ENCODE measurements around the gene INA. TPM values are rescaled to one million over a fixed set of nuclear protein-coding genes. Genes with fewer than 3 reads are reported as not detected.

Gene INA
- total and polyA plus RNA-seq, 3 experiments from 2014 or later, result 0.73 to 0.94 TPM; not detected in 1

DNA sequence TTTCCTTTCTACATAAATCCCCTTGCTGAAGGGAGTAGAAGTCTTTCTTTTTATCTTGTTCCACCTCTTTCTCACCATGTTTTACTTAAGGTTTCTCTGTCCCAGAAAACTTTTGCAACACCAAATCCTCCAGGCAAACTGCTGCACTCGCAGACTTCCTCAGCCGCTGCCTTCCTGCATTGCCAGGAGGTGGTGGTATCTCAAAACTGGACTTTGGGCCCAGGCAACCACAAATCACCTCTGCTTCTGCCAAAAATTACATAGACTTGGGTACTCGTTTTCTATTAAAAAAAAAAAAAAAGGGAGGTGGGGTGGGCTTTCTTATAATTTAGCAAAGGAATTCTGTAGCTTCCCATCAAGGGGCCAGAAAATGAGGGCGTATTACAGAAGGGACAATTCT lies 14.7 kb downstream of the INA start:
- Histone ChIP-seq H3K4me1 (ENCODE audit: insufficient read depth, low read length) (no peaks in the 10 kb centered on the region), H3K36me3 (ENCODE audit: insufficient read depth, low read length) (no peaks in the 10 kb centered on the region), H3K9me3 (ENCODE audit: low read length) (no peaks in the 10 kb centered on the region), H3K27me3 (ENCODE audit: insufficient read depth, low read length, poor library complexity, severe bottlenecking) (peaks cover under 1% of the 10 kb centered on the region), H3K27ac (ENCODE audit: low read depth, low read length) (no peak overlapping the region), H3K4me3 (ENCODE audit: low read length) (no peak overlapping the region)
- Mint-ChIP-seq H3K36me3 (peaks cover 0 to 2% (median 0%) of the 10 kb centered on the region in 3 donors), H3K27me3 (peaks cover 13 to 40% of the 10 kb centered on the region in 2 donors), H3K4me1 (no peaks in the 10 kb centered on the region), H3K27ac (no peak overlapping the region), H3K9me3 (no peaks in the 10 kb centered on the region), H3K4me3 (no peak overlapping the region)
- ChIA-PET CTCF (no interaction called here), POLR2A (interaction anchor here (0.6 kb wide), 1 partner anchor 1046 kb away, joined by 3 read pairs; no protein-coding TSS in a partner anchor)
- no peak for DNase-seq

DNA sequence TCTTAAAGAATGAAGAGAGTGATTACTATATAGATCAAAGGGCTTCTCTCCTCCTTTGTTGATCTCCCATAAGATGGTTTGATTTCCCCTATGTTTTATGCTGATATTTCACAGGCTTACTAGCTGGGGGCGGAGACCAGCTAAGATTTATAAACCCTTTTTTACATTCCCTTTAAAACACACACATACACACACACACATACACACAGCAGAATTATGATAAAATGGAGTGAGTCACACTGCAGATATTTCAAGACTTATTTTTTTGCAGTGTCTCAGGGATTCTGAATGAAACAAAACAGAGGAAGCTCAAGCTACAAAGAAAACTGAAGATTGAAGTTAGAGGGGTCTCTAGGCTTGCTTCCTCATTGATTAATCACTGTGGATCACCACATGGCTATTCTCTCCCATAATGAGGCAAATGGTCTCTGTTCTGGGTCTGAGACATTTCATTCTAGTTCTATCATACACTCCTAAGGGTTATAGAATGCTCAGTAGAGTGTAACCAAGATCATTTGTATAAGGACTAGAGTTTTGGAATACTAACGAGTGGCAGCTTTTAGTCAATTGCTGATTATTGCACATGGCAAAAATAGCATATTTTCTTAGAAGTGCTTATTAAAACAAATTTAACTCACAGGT lies 18.6 kb downstream of the INA start:
- Histone ChIP-seq H3K4me3 (ENCODE audit: low read length) (no peak overlapping the region), H3K9me3 (ENCODE audit: low read length) (no peaks in the 10 kb centered on the region), H3K27me3 (ENCODE audit: insufficient read depth, low read length, poor library complexity, severe bottlenecking) (no peaks in the 10 kb centered on the region), H3K27ac (ENCODE audit: low read depth, low read length) (no peak overlapping the region), H3K4me1 (ENCODE audit: insufficient read depth, low read length) (no peaks in the 10 kb centered on the region), H3K36me3 (ENCODE audit: insufficient read depth, low read length) (no peaks in the 10 kb centered on the region)
- no peak overlapping the region for H3K4me3 Mint-ChIP-seq
- no peaks in the 10 kb centered on the region for H3K4me1 Mint-ChIP-seq
- H3K36me3 Mint-ChIP-seq, result peaks cover 0 to 3% (median 0%) of the 10 kb centered on the region in 3 donors
- no peak overlapping the region for H3K27ac Mint-ChIP-seq
- POLR2A ChIA-PET, result no interaction called here
- H3K9me3 Mint-ChIP-seq, result no peaks in the 10 kb centered on the region
- H3K27me3 Mint-ChIP-seq, result peaks cover 0 to 10% of the 10 kb centered on the region in 2 donors
- CTCF ChIA-PET, result no interaction called here
- DNase-seq, result no peak

DNA sequence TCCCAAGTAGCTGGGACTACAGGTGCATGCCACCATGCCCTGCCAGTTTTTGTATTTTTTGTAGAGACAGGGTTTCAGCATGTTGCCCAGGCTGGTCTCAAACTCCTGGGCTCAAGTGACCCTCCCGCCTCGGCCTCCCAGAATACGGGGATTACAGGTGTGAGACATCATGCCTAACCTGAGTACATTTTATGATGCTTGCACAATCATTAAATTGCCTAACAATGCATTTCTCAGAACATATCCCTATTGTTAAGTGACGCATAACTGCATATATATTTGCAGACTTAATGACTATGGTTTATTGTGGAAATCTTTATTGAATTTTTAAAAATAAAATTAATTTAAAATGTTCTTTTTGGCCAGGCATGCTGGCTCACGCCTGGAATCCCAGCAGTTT lies 30.7 kb downstream of the INA start:
- H3K27me3 ChIP-seq (ENCODE audit: insufficient read depth, low read length, poor library complexity, severe bottlenecking), result no peaks in the 10 kb centered on the region
- no peaks in the 10 kb centered on the region for H3K36me3 ChIP-seq (ENCODE audit: insufficient read depth, low read length)
- DNase-seq, result no peak
- no peaks in the 10 kb centered on the region for H3K4me1 ChIP-seq (ENCODE audit: insufficient read depth, low read length)
- H3K9me3 Mint-ChIP-seq, result no peaks in the 10 kb centered on the region
- H3K27ac Mint-ChIP-seq, result peak overlapping the region in 2 of 8 donors; percentile 63 to 78
- peaks cover 5 to 61% (median 20%) of the 10 kb centered on the region in 3 donors for H3K36me3 Mint-ChIP-seq
- ChIA-PET POLR2A (no interaction called here), CTCF (no interaction called here)
- H3K4me1 Mint-ChIP-seq, result no peaks in the 10 kb centered on the region
- no peaks in the 10 kb centered on the region for H3K9me3 ChIP-seq (ENCODE audit: low read length)
- H3K4me3 ChIP-seq (ENCODE audit: low read length), result no peak overlapping the region
- no peaks in the 10 kb centered on the region for H3K27me3 Mint-ChIP-seq
- no peak overlapping the region for H3K27ac ChIP-seq (ENCODE audit: low read depth, low read length)
- H3K4me3 Mint-ChIP-seq, result no peak overlapping the region

DNA sequence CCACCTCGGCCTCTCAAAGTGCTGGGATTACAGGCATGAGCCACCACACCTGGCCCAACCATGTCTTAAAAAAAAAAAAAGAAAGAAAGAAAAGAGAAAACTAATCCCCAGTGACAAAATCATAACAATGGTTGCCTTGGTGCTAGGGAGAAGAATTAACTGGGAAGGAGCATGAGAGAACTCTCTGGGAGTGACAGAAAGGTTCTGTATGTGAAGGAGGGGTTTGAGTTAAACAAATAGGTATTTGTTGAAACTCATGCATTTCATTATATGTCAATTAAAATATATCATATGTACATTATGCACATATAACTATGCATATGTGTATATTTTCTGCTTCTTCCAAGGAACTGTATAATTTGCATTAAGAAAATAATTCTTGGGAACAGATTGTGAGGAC lies 33.3 kb downstream of the INA start:
- no peaks in the 10 kb centered on the region for H3K9me3 ChIP-seq (ENCODE audit: low read length)
- peaks cover 5 to 62% (median 23%) of the 10 kb centered on the region in 3 donors for H3K36me3 Mint-ChIP-seq
- peaks cover 5% of the 10 kb centered on the region for H3K36me3 ChIP-seq (ENCODE audit: insufficient read depth, low read length)
- no peaks in the 10 kb centered on the region for H3K4me1 Mint-ChIP-seq
- no peaks in the 10 kb centered on the region for H3K27me3 ChIP-seq (ENCODE audit: insufficient read depth, low read length, poor library complexity, severe bottlenecking)
- POLR2A ChIA-PET, result no interaction called here
- H3K27ac ChIP-seq (ENCODE audit: low read depth, low read length), result no peak overlapping the region
- no peak overlapping the region for H3K4me3 ChIP-seq (ENCODE audit: low read length)
- CTCF ChIA-PET, result no interaction called here
- no peaks in the 10 kb centered on the region for H3K9me3 Mint-ChIP-seq
- no peak overlapping the region for H3K4me3 Mint-ChIP-seq
- DNase-seq, result no peak
- no peaks in the 10 kb centered on the region for H3K27me3 Mint-ChIP-seq
- H3K27ac Mint-ChIP-seq, result no peak overlapping the region
- H3K4me1 ChIP-seq (ENCODE audit: insufficient read depth, low read length), result no peaks in the 10 kb centered on the region

DNA sequence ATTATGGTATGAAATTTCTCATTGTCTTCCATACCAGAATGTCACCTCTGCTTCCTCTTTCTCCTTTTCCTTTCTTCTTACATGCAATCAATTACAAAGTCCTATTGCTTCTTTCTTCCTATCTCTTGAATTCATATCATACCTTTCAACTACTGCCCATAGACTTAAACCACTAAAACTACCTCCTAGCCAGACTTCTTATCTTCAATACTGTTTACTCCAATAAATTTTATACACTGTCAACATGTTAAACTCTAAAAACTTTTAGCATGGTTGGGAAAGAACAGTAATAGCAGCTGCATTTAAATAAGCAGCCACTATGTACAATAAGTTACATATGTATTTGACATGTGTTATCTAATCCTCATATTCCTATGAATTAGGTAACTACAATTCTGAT lies 39.1 kb downstream of the INA start:
- H3K4me3 Mint-ChIP-seq, result no peak overlapping the region
- peaks cover 0 to 52% (median 15%) of the 10 kb centered on the region in 3 donors for H3K36me3 Mint-ChIP-seq
- no peak for DNase-seq
- H3K4me1 ChIP-seq (ENCODE audit: insufficient read depth, low read length), result no peaks in the 10 kb centered on the region
- ChIA-PET POLR2A (no interaction called here), CTCF (no interaction called here)
- H3K4me3 ChIP-seq (ENCODE audit: low read length), result no peak overlapping the region
- H3K27ac Mint-ChIP-seq, result peak overlapping the region in 1 of 8 donors; percentile 3
- no peaks in the 10 kb centered on the region for H3K4me1 Mint-ChIP-seq
- no peaks in the 10 kb centered on the region for H3K9me3 Mint-ChIP-seq
- no peaks in the 10 kb centered on the region for H3K27me3 Mint-ChIP-seq
- no peaks in the 10 kb centered on the region for H3K27me3 ChIP-seq (ENCODE audit: insufficient read depth, low read length, poor library complexity, severe bottlenecking)
- no peaks in the 10 kb centered on the region for H3K9me3 ChIP-seq (ENCODE audit: low read length)
- peaks cover 5% of the 10 kb centered on the region for H3K36me3 ChIP-seq (ENCODE audit: insufficient read depth, low read length)
- H3K27ac ChIP-seq (ENCODE audit: low read depth, low read length), result no peak overlapping the region

DNA sequence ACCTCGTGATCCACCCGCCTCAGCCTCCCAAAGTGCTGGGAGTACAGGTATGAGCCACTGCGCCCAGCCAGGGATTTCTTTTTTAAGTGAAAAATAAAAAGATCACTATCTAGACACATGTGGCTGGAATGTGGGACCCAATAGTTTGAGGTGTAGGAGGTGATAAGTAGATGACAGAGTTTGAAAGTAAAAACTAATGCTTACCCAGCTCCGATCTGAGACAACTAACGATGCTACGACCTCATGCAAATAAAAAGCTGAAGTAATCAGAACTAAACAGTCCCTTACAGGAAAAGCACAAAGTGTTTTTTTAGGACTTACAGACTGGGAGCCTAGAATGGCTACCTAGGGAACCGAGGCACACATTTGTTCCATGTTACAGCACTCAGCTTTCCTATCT lies 51.0 kb downstream of the INA start:
- H3K4me1 ChIP-seq (ENCODE audit: insufficient read depth, low read length), result no peaks in the 10 kb centered on the region
- no peak overlapping the region for H3K27ac Mint-ChIP-seq
- CTCF ChIA-PET, result no interaction called here

DNA sequence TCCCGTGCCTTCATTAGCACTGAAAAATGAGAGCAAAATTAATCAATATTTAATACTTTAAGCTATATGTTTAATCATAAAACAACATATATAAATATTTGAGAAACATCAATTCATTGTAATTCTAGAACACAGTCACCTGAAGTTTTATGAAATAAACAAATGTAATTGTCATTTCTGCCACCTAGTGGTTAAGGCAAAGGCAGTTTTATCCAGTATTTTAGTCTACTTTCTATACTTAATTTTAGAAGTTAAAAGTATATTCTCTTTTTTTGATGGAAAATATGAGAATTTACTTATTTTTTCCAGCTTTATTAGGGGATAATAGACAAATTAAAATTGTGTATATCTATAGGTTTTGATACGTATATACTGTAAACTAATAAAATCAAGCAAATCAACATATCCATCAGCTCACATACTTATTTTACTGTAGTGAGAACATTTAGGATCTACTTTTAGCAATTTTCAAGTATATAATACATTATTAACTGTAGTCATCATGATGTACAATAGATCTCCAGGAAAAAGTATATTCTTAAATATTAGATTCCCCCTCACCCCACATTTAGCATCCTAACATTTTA lies 57.1 kb downstream of the INA start:
- H3K9me3 ChIP-seq (ENCODE audit: low read length), result no peaks in the 10 kb centered on the region
- Mint-ChIP-seq H3K9me3 (no peaks in the 10 kb centered on the region), H3K4me3 (no peak overlapping the region), H3K27ac (no peak overlapping the region), H3K27me3 (no peaks in the 10 kb centered on the region), H3K4me1 (no peaks in the 10 kb centered on the region), H3K36me3 (peaks cover 0 to 45% (median 2%) of the 10 kb centered on the region in 3 donors)
- peaks cover 6% of the 10 kb centered on the region for H3K36me3 ChIP-seq (ENCODE audit: insufficient read depth, low read length)
- POLR2A ChIA-PET, result interaction anchor here (0.5 kb wide), 1 partner anchor 156 kb away, joined by 3 read pairs; no protein-coding TSS in a partner anchor
- H3K27ac ChIP-seq (ENCODE audit: low read depth, low read length), result no peak overlapping the region
- H3K4me3 ChIP-seq (ENCODE audit: low read length), result no peak overlapping the region
- CTCF ChIA-PET, result interaction anchor here (0.7 to 1.6 kb wide), 6 partner anchors 9 to 498 kb away, joined by 3 to 5 read pairs (median 4); partner anchors contain the start of gene CNNM2
- no peaks in the 10 kb centered on the region for H3K27me3 ChIP-seq (ENCODE audit: insufficient read depth, low read length, poor library complexity, severe bottlenecking)
- no peak for DNase-seq
- H3K4me1 ChIP-seq (ENCODE audit: insufficient read depth, low read length), result no peaks in the 10 kb centered on the region

More for the DNA sequence above, 51.0 kb downstream of the INA start:
- Histone ChIP-seq H3K27ac (ENCODE audit: low read depth, low read length) (no peak overlapping the region), H3K9me3 (ENCODE audit: low read length) (no peaks in the 10 kb centered on the region), H3K27me3 (ENCODE audit: insufficient read depth, low read length, poor library complexity, severe bottlenecking) (no peaks in the 10 kb centered on the region), H3K4me3 (ENCODE audit: low read length) (no peak overlapping the region), H3K36me3 (ENCODE audit: insufficient read depth, low read length) (peaks cover 6% of the 10 kb centered on the region)
- Mint-ChIP-seq H3K4me3 (no peak overlapping the region), H3K9me3 (no peaks in the 10 kb centered on the region), H3K27me3 (no peaks in the 10 kb centered on the region), H3K4me1 (no peaks in the 10 kb centered on the region), H3K36me3 (peaks cover 0 to 61% (median 2%) of the 10 kb centered on the region in 3 donors)
- POLR2A ChIA-PET, result no interaction called here
- no peak for DNase-seq

DNA sequence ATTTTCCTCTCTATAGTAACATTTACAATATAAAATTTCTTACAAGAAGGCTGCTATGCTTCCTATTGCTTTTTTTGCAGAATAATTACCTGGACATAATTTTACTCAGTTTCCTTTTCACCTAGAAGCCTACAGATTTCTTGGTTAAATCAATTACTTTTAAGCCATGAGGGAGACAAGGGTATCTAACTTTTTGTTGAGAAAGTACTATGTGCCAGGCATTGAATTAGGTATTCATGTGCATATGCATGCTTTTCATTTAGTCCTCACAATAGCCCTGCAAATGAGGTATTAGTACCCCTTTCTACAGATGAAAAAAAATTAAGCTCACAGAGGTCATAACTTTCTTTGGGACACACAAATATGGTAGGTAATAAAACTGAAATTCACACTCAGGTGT lies 57.6 kb downstream of the INA start:
- H3K4me1 ChIP-seq (ENCODE audit: insufficient read depth, low read length), result no peaks in the 10 kb centered on the region
- POLR2A ChIA-PET, result interaction anchor here (0.6 to 0.7 kb wide), 2 partner anchors 9 to 655 kb away, joined by 3 read pairs; no protein-coding TSS in a partner anchor
- H3K4me3 ChIP-seq (ENCODE audit: low read length), result no peak overlapping the region
- DNase-seq, result no peak
- H3K27me3 ChIP-seq (ENCODE audit: insufficient read depth, low read length, poor library complexity, severe bottlenecking), result no peaks in the 10 kb centered on the region
- no peak overlapping the region for H3K27ac ChIP-seq (ENCODE audit: low read depth, low read length)
- peaks cover 0 to 45% (median 2%) of the 10 kb centered on the region in 3 donors for H3K36me3 Mint-ChIP-seq
- no peak overlapping the region for H3K27ac Mint-ChIP-seq
- H3K9me3 Mint-ChIP-seq, result no peaks in the 10 kb centered on the region
- CTCF ChIA-PET, result interaction anchor here (0.7 kb wide), 1 partner anchor 34 kb away, joined by 3 read pairs; no protein-coding TSS in a partner anchor
- no peaks in the 10 kb centered on the region for H3K9me3 ChIP-seq (ENCODE audit: low read length)
- no peaks in the 10 kb centered on the region for H3K4me1 Mint-ChIP-seq
- no peak overlapping the region for H3K4me3 Mint-ChIP-seq
- H3K36me3 ChIP-seq (ENCODE audit: insufficient read depth, low read length), result peaks cover 6% of the 10 kb centered on the region
- H3K27me3 Mint-ChIP-seq, result no peaks in the 10 kb centered on the region

Measured in CD8-positive, alpha-beta memory T cell (primary cell).